MM.1S (cell line): ENCODE data around the gene GBP1.

ENCODE experiments used
- DNase-seq: peaks from one replicate; pipeline ENCODE4 v3.0.0-alpha.2; 2015
- H2AFZ ChIP-seq: fragments of 300-600 bp; sonication (generic); 2 replicates; pipeline ENCODE4 v1.6.0; 2016; ENCODE audit warnings: antibody characterized with exemption, low read length
- H3F3A ChIP-seq: fragments of 300-600 bp; sonication (generic); 2 replicates; pipeline ENCODE4 v1.6.1; 2016; ENCODE audit warnings: mild to moderate bottlenecking, antibody characterized with exemption, low read length, moderate library complexity, mixed read lengths; ENCODE audit not compliant: insufficient read depth
- H3K27ac ChIP-seq: fragments of 300-600 bp; sonication (generic); 2 replicates; pipeline ENCODE4 v1.5.1; 2016; ENCODE audit warnings: mild to moderate bottlenecking, low read length
- H3K27me3 ChIP-seq: fragments of 300-600 bp; sonication (generic); replicated peaks from 2 replicates; pipeline ENCODE4 v1.6.0; 2016; ENCODE audit warnings: low read length; ENCODE audit not compliant: insufficient read depth
- H3K36me3 ChIP-seq: fragments of 300-600 bp; sonication (generic); replicated peaks from 2 replicates; pipeline ENCODE4 v1.6.1; 2016; ENCODE audit warnings: mild to moderate bottlenecking, low read length, mixed read lengths; ENCODE audit not compliant: insufficient read depth
- H3K4me1 ChIP-seq: fragments of 300-600 bp; sonication (generic); 2 replicates; pipeline ENCODE4 v1.6.1; 2016; ENCODE audit warnings: low read length, mixed read lengths
- H3K4me2 ChIP-seq: fragments of 300-600 bp; sonication (generic); 2 replicates; pipeline ENCODE4 v1.6.0; 2016; ENCODE audit warnings: low read depth, low read length
- H3K4me3 ChIP-seq: fragments of 300-600 bp; sonication (generic); 2 replicates; pipeline ENCODE4 v1.5.1; 2016; ENCODE audit warnings: low read length, mixed read lengths
- H3K79me2 ChIP-seq: fragments of 300-600 bp; sonication (generic); 2 replicates; pipeline ENCODE4 v1.6.1; 2016; ENCODE audit warnings: mixed run types, low read length, mixed read lengths
- H3K9ac ChIP-seq: fragments of 300-600 bp; sonication (generic); 2 replicates; pipeline ENCODE4 v1.6.1; 2016; ENCODE audit warnings: low read length, mixed read lengths
- H3K9me2 ChIP-seq: fragments of 300-600 bp; sonication (generic); replicated peaks from 2 replicates; pipeline ENCODE4 v1.6.1; 2016; ENCODE audit warnings: mild to moderate bottlenecking, low read length, mixed read lengths; ENCODE audit not compliant: insufficient read depth
- H3K9me3 ChIP-seq: fragments of 300-600 bp; sonication (generic); replicated peaks from 2 replicates; pipeline ENCODE4 v1.6.1; 2016; ENCODE audit warnings: mild to moderate bottlenecking, low read length, mixed read lengths; ENCODE audit not compliant: insufficient read depth
- H4K20me1 ChIP-seq: fragments of 300-600 bp; sonication (generic); 2 replicates; pipeline ENCODE4 v1.6.1; 2016; ENCODE audit warnings: mild to moderate bottlenecking, low read length, moderate library complexity, mixed read lengths; ENCODE audit not compliant: insufficient read depth
- CTCF ChIP-seq: fragments of 300-600 bp; sonication (generic); IDR thresholded peaks from 2 replicates; pipeline ENCODE4 v1.5.1; 2016; ENCODE audit warnings: antibody characterized with exemption, low read length, mixed read lengths
- EZH2 ChIP-seq: fragments of 300-600 bp; sonication (generic); optimal IDR thresholded peaks from 2 replicates; pipeline ENCODE3; 2017; ENCODE audit warnings: low read depth, mild to moderate bottlenecking, antibody characterized with exemption, low read length, mixed read lengths
- EZH2phosphoT487 ChIP-seq: fragments of 300-600 bp; sonication (generic); IDR thresholded peaks from 2 replicates; pipeline ENCODE4 v1.6.1; 2018; ENCODE audit warnings: antibody characterized with exemption, low read length

GBP1 gene

GRCh38 chr1:89069951-89070350 lies 4.9 kb upstream of the GBP1 start:
- no peaks in the 10 kb centered on the region for H3F3A ChIP-seq
- H3K9me3 ChIP-seq: no peaks in the 10 kb centered on the region
- H3K27me3 ChIP-seq: no peaks in the 10 kb centered on the region
- H3K4me1 ChIP-seq: 0 out of 2 replicates have a peak, but pooled peaks cover 3% of the 10 kb centered on the region
- no peaks in the 10 kb centered on the region for H4K20me1 ChIP-seq
- no peak overlapping the region for H3K27ac ChIP-seq
- H3K36me3 ChIP-seq: no peaks in the 10 kb centered on the region
- no peaks in the 10 kb centered on the region for H3K79me2 ChIP-seq
- TF ChIP-seq CTCF (no peak), EZH2 (no peak), EZH2phosphoT487 (no peak)
- peak; percentile 52 for DNase-seq
- peak overlapping the region; percentile 26; the same call in 1 of the 2 replicates for H3K4me3 ChIP-seq
- H3K9me2 ChIP-seq: no peaks in the 10 kb centered on the region
- H2AFZ ChIP-seq: peak overlapping the region; percentile 50
- no peak overlapping the region; the same call in 1 of the 2 replicates for H3K9ac ChIP-seq
- H3K4me2 ChIP-seq: peak overlapping the region; percentile 48

GRCh38 chr1:89068291-89068690 lies 3.3 kb upstream of the GBP1 start:
- Histone ChIP-seq H3K9me2 (no peaks in the 10 kb centered on the region), H3K4me1 (0 out of 2 replicates have a peak, but pooled peaks cover 6% of the 10 kb centered on the region), H3K79me2 (no peaks in the 10 kb centered on the region), H3K4me3 (no peak overlapping the region), H3K9ac (no peak overlapping the region), H4K20me1 (no peaks in the 10 kb centered on the region), H3K9me3 (no peaks in the 10 kb centered on the region), H3K4me2 (no peak overlapping the region), H3F3A (no peaks in the 10 kb centered on the region), H3K27me3 (no peaks in the 10 kb centered on the region), H3K27ac (no peak overlapping the region), H3K36me3 (no peaks in the 10 kb centered on the region), H2AFZ (no peak overlapping the region)
- TF ChIP-seq EZH2 (no peak), EZH2phosphoT487 (no peak), CTCF (no peak)
- DNase-seq: no peak

GRCh38 chr1:89064632-89065031 lies 376 bp downstream of the GBP1 start:
- Histone ChIP-seq H3K36me3 (no peaks in the 10 kb centered on the region), H3K9me3 (no peaks in the 10 kb centered on the region), H4K20me1 (no peaks in the 10 kb centered on the region), H3K4me1 (0 out of 2 replicates have a peak, but pooled peaks cover 6% of the 10 kb centered on the region), H3K27ac (peak overlapping the region; percentile 35; the same call in 1 of the 2 replicates), H3F3A (no peaks in the 10 kb centered on the region), H3K79me2 (no peaks in the 10 kb centered on the region), H3K4me2 (peak overlapping the region; percentile 84), H3K4me3 (peak overlapping the region; percentile 81), H3K27me3 (no peaks in the 10 kb centered on the region), H2AFZ (peak overlapping the region; percentile 89), H3K9me2 (no peaks in the 10 kb centered on the region), H3K9ac (peak overlapping the region; percentile 58; the same call in 1 of the 2 replicates)
- no peak for DNase-seq
- TF ChIP-seq CTCF (no peak), EZH2phosphoT487 (no peak), EZH2 (no peak)
